SK-N-SH treated with all-trans-retinoic acid at 6 μM for 48 hours (cell line): ENCODE results near the gene EDNRB.

Experiments used
- ARNTL ChIP-seq: fragments of 450-650 bp; formaldehyde crosslinking; IDR thresholded peaks from 2 replicates; pipeline ENCODE4 v1.5.0; 2020; ENCODE audit warnings: low read depth, mild to moderate bottlenecking, moderate library complexity, borderline replicate concordance
- CREB5 ChIP-seq: fragments of 250-450 bp; sonication (Bioruptor Pico); IDR thresholded peaks from 2 replicates; pipeline ENCODE4 v1.5.1; 2020; ENCODE audit warnings: low read depth, mild to moderate bottlenecking, moderate library complexity
- CSDC2 ChIP-seq: fragments of 250-450 bp; sonication (Bioruptor Pico); IDR thresholded peaks from 2 replicates; pipeline ENCODE4 v1.5.0; 2020; ENCODE audit warnings: mild to moderate bottlenecking, moderate library complexity
- CSRNP3 ChIP-seq: fragments of 250-450 bp; sonication (Bioruptor Pico); IDR thresholded peaks from 2 replicates; pipeline ENCODE4 v1.5.1; 2021; ENCODE audit warnings: mild to moderate bottlenecking, moderate library complexity
- ISL1 ChIP-seq: fragments of 250-450 bp; sonication (Bioruptor Pico); IDR thresholded peaks from 2 replicates; pipeline ENCODE4 v2.1.2; 2022; ENCODE audit warnings: mild to moderate bottlenecking, moderate library complexity
- OSR1 ChIP-seq: fragments of 250-450 bp; sonication (Bioruptor Pico); IDR thresholded peaks from 2 replicates; pipeline ENCODE4 v1.8.0; 2022; ENCODE audit warnings: moderate library complexity, mild to moderate bottlenecking, inconsistent platforms
- PATZ1 ChIP-seq: fragments of 250-450 bp; sonication (Bioruptor Pico); IDR thresholded peaks from 2 replicates; pipeline ENCODE4 v1.8.0; 2020; ENCODE audit warnings: mild to moderate bottlenecking, moderate library complexity, borderline replicate concordance
- POU6F1 ChIP-seq: fragments of 250-450 bp; sonication (Bioruptor Pico); IDR thresholded peaks from 2 replicates; pipeline ENCODE4 v1.8.0; 2021; ENCODE audit warnings: low read depth, mild to moderate bottlenecking, moderate library complexity, borderline replicate concordance
- PPARA ChIP-seq: fragments of 250-450 bp; sonication (Bioruptor Pico); IDR thresholded peaks from 2 replicates; pipeline ENCODE4 v1.5.0; 2020; ENCODE audit warnings: mild to moderate bottlenecking, borderline replicate concordance
- RARB ChIP-seq: fragments of 250-450 bp; sonication (Bioruptor Pico); IDR thresholded peaks from 2 replicates; pipeline ENCODE4 v1.8.0; 2021; ENCODE audit warnings: mild to moderate bottlenecking, moderate library complexity
- ZFP30 ChIP-seq: fragments of 450-650 bp; formaldehyde crosslinking; IDR thresholded peaks from 2 replicates; pipeline ENCODE4 v1.5.0; 2022; ENCODE audit warnings: mild to moderate bottlenecking, moderate library complexity
- ZNF565 ChIP-seq: fragments of 450-650 bp; formaldehyde crosslinking; conservative IDR thresholded peaks from 2 replicates; pipeline ENCODE4 v1.5.0; 2020; ENCODE audit warnings: low read depth, mild to moderate bottlenecking, moderate library complexity
- ZNF70 ChIP-seq: fragments of 450-650 bp; formaldehyde crosslinking; IDR thresholded peaks from 2 replicates; pipeline ENCODE4 v1.5.0; 2020; ENCODE audit warnings: mild to moderate bottlenecking, moderate library complexity

- no peak for TF ChIP-seq OSR1 (CRISPR knock-in tag)
- TF ChIP-seq ARNTL (CRISPR knock-in tag): no peak
- no peak for TF ChIP-seq RARB (CRISPR knock-in tag)
- TF ChIP-seq ZNF70 (CRISPR knock-in tag): no peak
- no peak for TF ChIP-seq ZFP30 (CRISPR knock-in tag)
- no peak for TF ChIP-seq POU6F1
- no peak for TF ChIP-seq ISL1
- TF ChIP-seq PATZ1 (CRISPR knock-in tag): no peak
- TF ChIP-seq PPARA (CRISPR knock-in tag): no peak
- no peak for TF ChIP-seq CSRNP3
- TF ChIP-seq CSDC2 (CRISPR knock-in tag): no peak
- TF ChIP-seq ZNF565 (CRISPR knock-in tag): no peak
- TF ChIP-seq CREB5 (CRISPR knock-in tag): no peak
Measured at GRCh38 chr13:77966671-77967070, 48.0 kb upstream of the EDNRB start.
